Activated CD8-positive, alpha-beta T cell treated with anti-CD3 and anti-CD28 coated beads for 36 hours (primary cell): ENCODE data around the gene S100A7A. TPM values are rescaled to one million over a fixed set of nuclear protein-coding genes. Genes with fewer than 3 reads are reported as not detected.
"Not testable (repeated sequence)": the region's sequence is repeated elsewhere in the genome, so short reads cannot be mapped to it uniquely, and the experiment has no call there.

Experiments used
- ATAC-seq: fragments of 200-7000 bp; cut with Tn5 transposase; one replicate; pipeline ENCODE4 v1.10.0; 2021; ENCODE audit warnings: mild to moderate bottlenecking, moderate library complexity
- CTCF ChIA-PET: fragments of 350-600 bp; sonication (Branson Sonifier 250); formaldehyde crosslinking; loops from one replicate; lab custom pipeline; 2021; ENCODE audit warnings: antibody characterized with exemption; lab: Charles Lee
- POLR2A ChIA-PET: fragments of 350-600 bp; sonication (Branson Sonifier 250); formaldehyde crosslinking; loops from one replicate; lab custom pipeline; 2021; ENCODE audit warnings: antibody characterized with exemption; lab: Charles Lee
- DNase-seq: peaks from one replicate; pipeline ENCODE4 v3.0.0-alpha.2; 2020
- H3K27ac Mint-ChIP-seq: one replicate; pipeline ENCODE4 v1.8.0; 2021; ENCODE audit warnings: mild to moderate bottlenecking, mixed read lengths
- H3K27me3 Mint-ChIP-seq: one replicate; pipeline ENCODE4 v1.8.0; 2021; ENCODE audit warnings: mixed read lengths
- H3K36me3 Mint-ChIP-seq: one replicate; pipeline ENCODE4 v1.8.0; 2021; ENCODE audit warnings: low read depth, mixed read lengths
- H3K4me1 Mint-ChIP-seq: one replicate; pipeline ENCODE4 v1.8.0; 2021; ENCODE audit warnings: low read depth, mixed read lengths
- H3K4me3 Mint-ChIP-seq: one replicate; pipeline ENCODE4 v1.8.0; 2021; ENCODE audit warnings: mild to moderate bottlenecking, moderate library complexity, mixed read lengths
- H3K9me3 Mint-ChIP-seq: one replicate; pipeline ENCODE4 v1.8.0; 2021; ENCODE audit warnings: mixed read lengths
- CTCF ChIP-seq: fragments of 200-600 bp; IDR thresholded peaks from one replicate; pipeline ENCODE4 v1.8.0; 2022; ENCODE audit warnings: antibody characterized with exemption, mild to moderate bottlenecking
- intact Hi-C: fragments of 100-400 bp; cut with micrococcal nuclease; formaldehyde crosslinking; loops from one replicate; pipeline ENCODE4 v1.10.0; 2022
- total RNA-seq, 2 experiments: library from RNA; stranded (reverse); gene quantifications; one replicate each; pipeline ENCODE4 v1.2.3, GENCODE V29; 2021

S100A7A gene
- total RNA-seq, 2 experiments from 2014 or later: not detected

- no peaks in the 10 kb centered on the region for H3K36me3 Mint-ChIP-seq
- peak; percentile 69 for TF ChIP-seq CTCF
- ChIA-PET CTCF (interaction anchor here (1.1 to 3.8 kb wide), 3 partner anchors 17 to 52 kb away, joined by 3 to 20 read pairs (median 4); partner anchors contain the start of gene S100A12), POLR2A (no interaction called here)
- no peak overlapping the region for H3K27ac Mint-ChIP-seq
- peak; percentile 70 for ATAC-seq
- H3K9me3 Mint-ChIP-seq: peaks cover 2% of the 10 kb centered on the region
- H3K4me1 Mint-ChIP-seq: peaks cover 8% of the 10 kb centered on the region
- peak; percentile 74 for DNase-seq
- intact Hi-C loops: loop anchor here (5.0 kb wide), 1 partner anchor 52 kb away; no protein-coding TSS in a partner anchor
- H3K4me3 Mint-ChIP-seq: no peak overlapping the region
- peaks cover 15% of the 10 kb centered on the region for H3K27me3 Mint-ChIP-seq
Observed at GRCh38 chr1:153404768-153405167, 11.6 kb upstream of the S100A7A start.

GRCh38 chr1:153405825-153406599, 10.3 kb upstream of the S100A7A start:
- POLR2A ChIA-PET, DNase-seq, H3K4me3 Mint-ChIP-seq, H3K9me3 Mint-ChIP-seq, H3K4me1 Mint-ChIP-seq, intact Hi-C loops, ATAC-seq, H3K27ac Mint-ChIP-seq, H3K36me3 Mint-ChIP-seq: not testable (repeated sequence)
- peaks cover 16% of the 10 kb centered on the region for H3K27me3 Mint-ChIP-seq
- CTCF ChIA-PET: interaction anchor here (0.7 to 3.8 kb wide), 4 partner anchors 20 to 53 kb away, joined by 3 to 20 read pairs (median 12); partner anchors contain the start of gene S100A9

- H3K9me3 Mint-ChIP-seq, ATAC-seq, H3K27ac Mint-ChIP-seq, intact Hi-C loops, DNase-seq, POLR2A ChIA-PET, H3K4me1 Mint-ChIP-seq, H3K4me3 Mint-ChIP-seq, H3K36me3 Mint-ChIP-seq: not testable (repeated sequence)
- CTCF ChIA-PET: interaction anchor here (2.1 to 3.0 kb wide), 2 partner anchors 49 to 54 kb away, joined by 5 to 20 read pairs; partner anchors contain the start of gene S100A9
- H3K27me3 Mint-ChIP-seq: peaks cover 16% of the 10 kb centered on the region
Observed at GRCh38 chr1:153407274-153407673, 9.0 kb upstream of the S100A7A start.

- ATAC-seq, H3K27ac Mint-ChIP-seq, H3K9me3 Mint-ChIP-seq, intact Hi-C loops, DNase-seq, H3K4me3 Mint-ChIP-seq, CTCF ChIA-PET, H3K4me1 Mint-ChIP-seq, H3K36me3 Mint-ChIP-seq, POLR2A ChIA-PET: not testable (repeated sequence)
- peaks cover 12% of the 10 kb centered on the region for H3K27me3 Mint-ChIP-seq
Observed at GRCh38 chr1:153413961-153414360, 2.4 kb upstream of the S100A7A start.

GRCh38 chr1:153417136-153417888, 992 bp downstream of the S100A7A start:
- no peak for TF ChIP-seq CTCF
- H3K36me3 Mint-ChIP-seq: no peaks in the 10 kb centered on the region
- H3K9me3 Mint-ChIP-seq: no peaks in the 10 kb centered on the region
- no peaks in the 10 kb centered on the region for H3K4me1 Mint-ChIP-seq
- no peak overlapping the region for H3K27ac Mint-ChIP-seq
- POLR2A ChIA-PET: no interaction called here
- H3K4me3 Mint-ChIP-seq: no peak overlapping the region
- no peak for DNase-seq
- CTCF ChIA-PET: no interaction called here
- no peak for ATAC-seq
- intact Hi-C loops: no loop called here
- H3K27me3 Mint-ChIP-seq: peaks cover 20% of the 10 kb centered on the region

- H3K9me3 Mint-ChIP-seq, H3K4me3 Mint-ChIP-seq, ATAC-seq, POLR2A ChIA-PET, H3K36me3 Mint-ChIP-seq, DNase-seq, intact Hi-C loops, CTCF ChIA-PET, H3K4me1 Mint-ChIP-seq, H3K27ac Mint-ChIP-seq: not testable (repeated sequence)
- H3K27me3 Mint-ChIP-seq: peaks cover 24% of the 10 kb centered on the region
Observed at GRCh38 chr1:153418758-153419435, 2.6 kb downstream of the S100A7A start.

- DNase-seq, ATAC-seq, H3K9me3 Mint-ChIP-seq, H3K27ac Mint-ChIP-seq, H3K4me1 Mint-ChIP-seq, H3K36me3 Mint-ChIP-seq, CTCF ChIA-PET, intact Hi-C loops, POLR2A ChIA-PET, H3K4me3 Mint-ChIP-seq: not testable (repeated sequence)
- peaks cover 25% of the 10 kb centered on the region for H3K27me3 Mint-ChIP-seq
Observed at GRCh38 chr1:153419436-153419793, 3.1 kb downstream of the S100A7A start.
